DOHH2 (cell line): Measurements from ENCODE around the gene GPC6.

Experiments
- EZH2phosphoT487 ChIP-seq: fragments of 200-600 bp; sonication (generic); IDR thresholded peaks from 2 replicates; pipeline ENCODE4 v1.6.1; 2017; ENCODE audit warnings: borderline replicate concordance, mild to moderate bottlenecking, antibody characterized with exemption, low read length, moderate library complexity, mixed read lengths
- TF ChIP-seq, protein P1 (sequence below): fragments of 200-600 bp; sonication (generic); IDR thresholded peaks from one replicate; pipeline ENCODE4 v1.5.1; 2014; ENCODE audit warnings: antibody characterized with exemption, mild to moderate bottlenecking, low read depth, low read length; ENCODE audit not compliant: poor library complexity, severe bottlenecking

- TF ChIP-seq, protein P1, sequence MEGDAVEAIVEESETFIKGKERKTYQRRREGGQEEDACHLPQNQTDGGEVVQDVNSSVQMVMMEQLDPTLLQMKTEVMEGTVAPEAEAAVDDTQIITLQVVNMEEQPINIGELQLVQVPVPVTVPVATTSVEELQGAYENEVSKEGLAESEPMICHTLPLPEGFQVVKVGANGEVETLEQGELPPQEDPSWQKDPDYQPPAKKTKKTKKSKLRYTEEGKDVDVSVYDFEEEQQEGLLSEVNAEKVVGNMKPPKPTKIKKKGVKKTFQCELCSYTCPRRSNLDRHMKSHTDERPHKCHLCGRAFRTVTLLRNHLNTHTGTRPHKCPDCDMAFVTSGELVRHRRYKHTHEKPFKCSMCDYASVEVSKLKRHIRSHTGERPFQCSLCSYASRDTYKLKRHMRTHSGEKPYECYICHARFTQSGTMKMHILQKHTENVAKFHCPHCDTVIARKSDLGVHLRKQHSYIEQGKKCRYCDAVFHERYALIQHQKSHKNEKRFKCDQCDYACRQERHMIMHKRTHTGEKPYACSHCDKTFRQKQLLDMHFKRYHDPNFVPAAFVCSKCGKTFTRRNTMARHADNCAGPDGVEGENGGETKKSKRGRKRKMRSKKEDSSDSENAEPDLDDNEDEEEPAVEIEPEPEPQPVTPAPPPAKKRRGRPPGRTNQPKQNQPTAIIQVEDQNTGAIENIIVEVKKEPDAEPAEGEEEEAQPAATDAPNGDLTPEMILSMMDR = no peak
- no peak for TF ChIP-seq EZH2phosphoT487
Observed at GRCh38 chr13:94382960-94383359, 1156.4 kb downstream of the GPC6 start.
